ENCODE measurements around the gene SELENBP1. TPM values are rescaled to one million over a fixed set of nuclear protein-coding genes. Genes with fewer than 3 reads are reported as not detected.

SELENBP1 gene
- total and polyA plus RNA-seq, 9 of the 15 experiments (the other 6 are each of a cell fraction or from before 2014, with no cell fraction given), result 25.8 to 81.2 (median 47.1) TPM

DNA sequence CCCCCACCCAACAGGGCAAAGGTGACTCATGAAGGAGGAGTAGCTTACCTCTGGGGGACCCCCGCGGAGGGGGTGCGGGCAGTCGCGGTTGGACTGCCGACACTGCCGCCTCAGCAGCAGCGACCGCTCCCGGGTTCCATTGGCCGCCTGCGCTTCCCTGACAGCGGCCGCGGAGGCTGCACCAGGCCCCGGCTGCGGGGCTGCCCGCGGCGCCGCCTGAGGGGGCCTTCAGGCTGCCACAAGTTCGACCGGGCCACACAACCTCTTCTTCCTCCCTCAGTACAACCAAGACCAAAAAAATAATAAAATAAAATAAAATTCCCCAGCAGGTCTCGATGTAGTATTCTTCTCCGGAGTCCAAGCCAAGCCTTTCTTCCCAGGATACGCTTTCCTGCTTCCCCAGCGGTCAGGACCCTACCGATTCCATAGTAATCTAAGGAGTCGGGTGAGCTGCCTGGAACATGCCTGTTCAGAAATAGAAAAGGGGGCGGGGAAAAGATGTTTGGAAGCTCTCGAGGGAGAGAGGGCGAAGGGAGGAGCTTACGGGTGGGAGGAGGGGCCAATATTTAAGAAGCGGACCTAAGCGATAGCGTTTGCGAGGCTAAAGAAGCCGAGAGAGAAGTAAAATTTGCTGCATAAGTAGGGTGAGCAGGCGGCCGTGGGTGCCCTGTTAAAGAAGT, 45.1 kb downstream of the SELENBP1 start, which contains the start of gene PI4KB (continued):
- TF ChIP-seq, protein P1, sequence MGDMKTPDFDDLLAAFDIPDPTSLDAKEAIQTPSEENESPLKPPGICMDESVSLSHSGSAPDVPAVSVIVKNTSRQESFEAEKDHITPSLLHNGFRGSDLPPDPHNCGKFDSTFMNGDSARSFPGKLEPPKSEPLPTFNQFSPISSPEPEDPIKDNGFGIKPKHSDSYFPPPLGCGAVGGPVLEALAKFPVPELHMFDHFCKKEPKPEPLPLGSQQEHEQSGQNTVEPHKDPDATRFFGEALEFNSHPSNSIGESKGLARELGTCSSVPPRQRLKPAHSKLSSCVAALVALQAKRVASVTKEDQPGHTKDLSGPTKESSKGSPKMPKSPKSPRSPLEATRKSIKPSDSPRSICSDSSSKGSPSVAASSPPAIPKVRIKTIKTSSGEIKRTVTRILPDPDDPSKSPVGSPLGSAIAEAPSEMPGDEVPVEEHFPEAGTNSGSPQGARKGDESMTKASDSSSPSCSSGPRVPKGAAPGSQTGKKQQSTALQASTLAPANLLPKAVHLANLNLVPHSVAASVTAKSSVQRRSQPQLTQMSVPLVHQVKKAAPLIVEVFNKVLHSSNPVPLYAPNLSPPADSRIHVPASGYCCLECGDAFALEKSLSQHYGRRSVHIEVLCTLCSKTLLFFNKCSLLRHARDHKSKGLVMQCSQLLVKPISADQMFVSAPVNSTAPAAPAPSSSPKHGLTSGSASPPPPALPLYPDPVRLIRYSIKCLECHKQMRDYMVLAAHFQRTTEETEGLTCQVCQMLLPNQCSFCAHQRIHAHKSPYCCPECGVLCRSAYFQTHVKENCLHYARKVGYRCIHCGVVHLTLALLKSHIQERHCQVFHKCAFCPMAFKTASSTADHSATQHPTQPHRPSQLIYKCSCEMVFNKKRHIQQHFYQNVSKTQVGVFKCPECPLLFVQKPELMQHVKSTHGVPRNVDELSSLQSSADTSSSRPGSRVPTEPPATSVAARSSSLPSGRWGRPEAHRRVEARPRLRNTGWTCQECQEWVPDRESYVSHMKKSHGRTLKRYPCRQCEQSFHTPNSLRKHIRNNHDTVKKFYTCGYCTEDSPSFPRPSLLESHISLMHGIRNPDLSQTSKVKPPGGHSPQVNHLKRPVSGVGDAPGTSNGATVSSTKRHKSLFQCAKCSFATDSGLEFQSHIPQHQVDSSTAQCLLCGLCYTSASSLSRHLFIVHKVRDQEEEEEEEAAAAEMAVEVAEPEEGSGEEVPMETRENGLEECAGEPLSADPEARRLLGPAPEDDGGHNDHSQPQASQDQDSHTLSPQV (IDR thresholded peaks at IDR 0.05), result no peak
- TF ChIP-seq NR2F6 (CRISPR knock-in tag; IDR thresholded peaks at IDR 0.05), result no peak
- no peak for TF ChIP-seq ZNF3 (CRISPR knock-in tag; IDR thresholded peaks at IDR 0.05)
- TF ChIP-seq POLR2AphosphoS5 (IDR thresholded peaks at IDR 0.05; ENCODE audit: control insufficient read depth, insufficient read depth, low read depth, low read length), result peak; percentile 36
- no peak for TF ChIP-seq ZNF512 (tag; IDR thresholded peaks at IDR 0.05)
- TF ChIP-seq ETV1 (tag; conservative IDR thresholded peaks at IDR 0.05; ENCODE audit: low read depth), result no peak
- TF ChIP-seq, protein P2, sequence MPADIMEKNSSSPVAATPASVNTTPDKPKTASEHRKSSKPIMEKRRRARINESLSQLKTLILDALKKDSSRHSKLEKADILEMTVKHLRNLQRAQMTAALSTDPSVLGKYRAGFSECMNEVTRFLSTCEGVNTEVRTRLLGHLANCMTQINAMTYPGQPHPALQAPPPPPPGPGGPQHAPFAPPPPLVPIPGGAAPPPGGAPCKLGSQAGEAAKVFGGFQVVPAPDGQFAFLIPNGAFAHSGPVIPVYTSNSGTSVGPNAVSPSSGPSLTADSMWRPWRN (IDR thresholded peaks at IDR 0.05; ENCODE audit: low read depth), result no peak
- TF ChIP-seq ZNF121 (CRISPR knock-in tag; conservative IDR thresholded peaks at IDR 0.05), result no peak
- TF ChIP-seq TOE1 (IDR thresholded peaks at IDR 0.05; ENCODE audit: borderline replicate concordance), result peak; percentile 44; the same call in 1 of the 2 replicates
- TF ChIP-seq TOE1 (CRISPR knock-in tag; IDR thresholded peaks at IDR 0.05; ENCODE audit: borderline replicate concordance, low read depth), result no peak
- TF ChIP-seq, protein P3, sequence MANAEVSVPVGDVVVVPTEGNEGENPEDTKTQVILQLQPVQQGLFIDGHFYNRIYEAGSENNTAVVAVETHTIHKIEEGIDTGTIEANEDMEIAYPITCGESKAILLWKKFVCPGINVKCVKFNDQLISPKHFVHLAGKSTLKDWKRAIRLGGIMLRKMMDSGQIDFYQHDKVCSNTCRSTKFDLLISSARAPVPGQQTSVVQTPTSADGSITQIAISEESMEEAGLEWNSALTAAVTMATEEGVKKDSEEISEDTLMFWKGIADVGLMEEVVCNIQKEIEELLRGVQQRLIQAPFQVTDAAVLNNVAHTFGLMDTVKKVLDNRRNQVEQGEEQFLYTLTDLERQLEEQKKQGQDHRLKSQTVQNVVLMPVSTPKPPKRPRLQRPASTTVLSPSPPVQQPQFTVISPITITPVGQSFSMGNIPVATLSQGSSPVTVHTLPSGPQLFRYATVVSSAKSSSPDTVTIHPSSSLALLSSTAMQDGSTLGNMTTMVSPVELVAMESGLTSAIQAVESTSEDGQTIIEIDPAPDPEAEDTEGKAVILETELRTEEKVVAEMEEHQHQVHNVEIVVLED (CRISPR knock-in tag; IDR thresholded peaks at IDR 0.05), result no peak
- TF ChIP-seq SUPT5H (IDR thresholded peaks at IDR 0.05), result peak; percentile 77
- TF ChIP-seq, protein P4, sequence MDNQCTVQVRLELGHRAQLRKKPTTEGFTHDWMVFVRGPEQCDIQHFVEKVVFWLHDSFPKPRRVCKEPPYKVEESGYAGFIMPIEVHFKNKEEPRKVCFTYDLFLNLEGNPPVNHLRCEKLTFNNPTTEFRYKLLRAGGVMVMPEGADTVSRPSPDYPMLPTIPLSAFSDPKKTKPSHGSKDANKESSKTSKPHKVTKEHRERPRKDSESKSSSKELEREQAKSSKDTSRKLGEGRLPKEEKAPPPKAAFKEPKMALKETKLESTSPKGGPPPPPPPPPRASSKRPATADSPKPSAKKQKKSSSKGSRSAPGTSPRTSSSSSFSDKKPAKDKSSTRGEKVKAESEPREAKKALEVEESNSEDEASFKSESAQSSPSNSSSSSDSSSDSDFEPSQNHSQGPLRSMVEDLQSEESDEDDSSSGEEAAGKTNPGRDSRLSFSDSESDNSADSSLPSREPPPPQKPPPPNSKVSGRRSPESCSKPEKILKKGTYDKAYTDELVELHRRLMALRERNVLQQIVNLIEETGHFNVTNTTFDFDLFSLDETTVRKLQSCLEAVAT (IDR thresholded peaks at IDR 0.05), result no peak
- TF ChIP-seq SNIP1 (IDR thresholded peaks at IDR 0.05; ENCODE audit: low read depth), result no peak
- TF ChIP-seq GABPA (tag; conservative IDR thresholded peaks at IDR 0.05; ENCODE audit: low read depth), result no peak
